ENCODE results near the gene KCNMA1. TPM values are rescaled to one million over a fixed set of nuclear protein-coding genes. Genes with fewer than 3 reads are reported as not detected.

The KCNMA1 gene
- total RNA-seq, 1 donor from 2014 or later, result 30.1 TPM

DNA sequence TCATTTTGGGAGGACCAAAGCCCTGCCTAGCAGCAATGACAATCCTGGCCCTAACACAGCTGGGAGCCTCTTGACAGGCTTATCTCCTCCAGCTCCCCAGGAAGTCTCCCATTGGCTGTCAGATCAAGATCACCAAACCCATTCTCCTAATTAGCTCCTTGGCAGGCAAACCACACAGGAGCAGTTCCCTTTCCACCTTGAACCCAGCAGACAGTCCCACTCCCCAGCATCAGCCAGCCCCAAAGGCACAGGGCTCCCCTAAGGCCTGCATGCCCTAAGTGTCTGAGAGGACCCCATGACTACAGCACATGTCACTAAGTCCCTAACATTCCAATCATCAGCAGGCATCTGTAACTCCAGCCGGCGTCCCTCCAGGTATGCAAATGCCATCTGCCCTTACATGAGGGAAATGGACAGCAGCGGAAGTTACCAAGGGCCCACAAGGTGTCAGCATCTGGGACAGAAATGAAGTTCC lies 348.5 kb downstream of the KCNMA1 start:
- H3K9me3 Mint-ChIP-seq, result no peaks in the 10 kb centered on the region
- H3K27ac Mint-ChIP-seq, result peak overlapping the region; percentile 62
- H3K4me3 Mint-ChIP-seq, result peak overlapping the region; percentile 41
- H3K4me1 Mint-ChIP-seq (ENCODE audit: unreplicated experiment), result peaks cover 45% of the 10 kb centered on the region
- DNase-seq (ENCODE audit: extremely low spot score, unreplicated experiment), result no peak
- H3K36me3 Mint-ChIP-seq, result no peaks in the 10 kb centered on the region
- H3K27me3 Mint-ChIP-seq, result peaks cover 12% of the 10 kb centered on the region
- TF ChIP-seq, protein P1, sequence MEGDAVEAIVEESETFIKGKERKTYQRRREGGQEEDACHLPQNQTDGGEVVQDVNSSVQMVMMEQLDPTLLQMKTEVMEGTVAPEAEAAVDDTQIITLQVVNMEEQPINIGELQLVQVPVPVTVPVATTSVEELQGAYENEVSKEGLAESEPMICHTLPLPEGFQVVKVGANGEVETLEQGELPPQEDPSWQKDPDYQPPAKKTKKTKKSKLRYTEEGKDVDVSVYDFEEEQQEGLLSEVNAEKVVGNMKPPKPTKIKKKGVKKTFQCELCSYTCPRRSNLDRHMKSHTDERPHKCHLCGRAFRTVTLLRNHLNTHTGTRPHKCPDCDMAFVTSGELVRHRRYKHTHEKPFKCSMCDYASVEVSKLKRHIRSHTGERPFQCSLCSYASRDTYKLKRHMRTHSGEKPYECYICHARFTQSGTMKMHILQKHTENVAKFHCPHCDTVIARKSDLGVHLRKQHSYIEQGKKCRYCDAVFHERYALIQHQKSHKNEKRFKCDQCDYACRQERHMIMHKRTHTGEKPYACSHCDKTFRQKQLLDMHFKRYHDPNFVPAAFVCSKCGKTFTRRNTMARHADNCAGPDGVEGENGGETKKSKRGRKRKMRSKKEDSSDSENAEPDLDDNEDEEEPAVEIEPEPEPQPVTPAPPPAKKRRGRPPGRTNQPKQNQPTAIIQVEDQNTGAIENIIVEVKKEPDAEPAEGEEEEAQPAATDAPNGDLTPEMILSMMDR (conservative IDR thresholded peaks at IDR 0.05), result no peak

GRCh38 chr10:77287647-77288120 lies 349.9 kb downstream of the KCNMA1 start:
- Mint-ChIP-seq H3K9me3 (peaks cover 6% of the 10 kb centered on the region), H3K4me1 (ENCODE audit: unreplicated experiment) (peaks cover 49% of the 10 kb centered on the region), H3K27ac (peak overlapping the region; percentile 48), H3K27me3 (peaks cover 15% of the 10 kb centered on the region), H3K4me3 (peak overlapping the region; percentile 39), H3K36me3 (no peaks in the 10 kb centered on the region)
- no peak for DNase-seq (ENCODE audit: extremely low spot score, unreplicated experiment)
- TF ChIP-seq, protein P1 (conservative IDR thresholded peaks at IDR 0.05), result no peak

GRCh38 chr10:77286531-77287508 lies 350.8 kb downstream of the KCNMA1 start:
- Mint-ChIP-seq H3K27me3 (peaks cover 18% of the 10 kb centered on the region), H3K27ac (peak overlapping the region; percentile 48), H3K36me3 (no peaks in the 10 kb centered on the region), H3K4me1 (ENCODE audit: unreplicated experiment) (peaks cover 51% of the 10 kb centered on the region), H3K4me3 (no peak overlapping the region), H3K9me3 (peaks cover 6% of the 10 kb centered on the region)
- TF ChIP-seq, protein P1 (conservative IDR thresholded peaks at IDR 0.05), result no peak
- no peak for DNase-seq (ENCODE audit: extremely low spot score, unreplicated experiment)

- no peak overlapping the region for H3K4me3 Mint-ChIP-seq
- DNase-seq (ENCODE audit: extremely low spot score, unreplicated experiment), result no peak
- H3K27ac Mint-ChIP-seq, result no peak overlapping the region
- H3K9me3 Mint-ChIP-seq, result peaks cover 6% of the 10 kb centered on the region
- H3K36me3 Mint-ChIP-seq, result no peaks in the 10 kb centered on the region
- TF ChIP-seq, protein P1 (conservative IDR thresholded peaks at IDR 0.05), result no peak
- peaks cover 40% of the 10 kb centered on the region for H3K4me1 Mint-ChIP-seq (ENCODE audit: unreplicated experiment)
- peaks cover 22% of the 10 kb centered on the region for H3K27me3 Mint-ChIP-seq
These were observed 352.0 kb downstream of the KCNMA1 start for GRCh38 chr10:77285529-77286182.

- Mint-ChIP-seq H3K27ac (no peak overlapping the region), H3K27me3 (peaks cover 23% of the 10 kb centered on the region), H3K9me3 (peaks cover 10% of the 10 kb centered on the region), H3K4me3 (peak overlapping the region; percentile 38), H3K36me3 (no peaks in the 10 kb centered on the region), H3K4me1 (ENCODE audit: unreplicated experiment) (peaks cover 35% of the 10 kb centered on the region)
- no peak for DNase-seq (ENCODE audit: extremely low spot score, unreplicated experiment)
- TF ChIP-seq, protein P1 (conservative IDR thresholded peaks at IDR 0.05), result no peak
These were observed 352.8 kb downstream of the KCNMA1 start for GRCh38 chr10:77284797-77285196.
